Hepatocyte (in vitro differentiated cells): Measurements from ENCODE around the gene TBCD.

Source experiments
- CTCF ChIP-seq: fragments of 200-600 bp; sonication (generic); IDR thresholded peaks from 2 replicates; pipeline ENCODE4 v1.5.1; 2016; ENCODE audit warnings: antibody characterized with exemption, mild to moderate bottlenecking; ENCODE audit not compliant: poor library complexity
- EZH2 ChIP-seq: fragments of 200-600 bp; sonication (generic); IDR thresholded peaks from 2 replicates; pipeline ENCODE4 v1.6.1; 2016; ENCODE audit warnings: antibody characterized with exemption, mild to moderate bottlenecking, borderline replicate concordance
- EZH2phosphoT487 ChIP-seq: fragments of 200-600 bp; sonication (generic); IDR thresholded peaks from one replicate; pipeline ENCODE4 v1.6.1; 2018; ENCODE audit warnings: antibody characterized with exemption, mild to moderate bottlenecking, low read depth, moderate library complexity; ENCODE audit not compliant: unreplicated experiment, severe bottlenecking

DNA sequence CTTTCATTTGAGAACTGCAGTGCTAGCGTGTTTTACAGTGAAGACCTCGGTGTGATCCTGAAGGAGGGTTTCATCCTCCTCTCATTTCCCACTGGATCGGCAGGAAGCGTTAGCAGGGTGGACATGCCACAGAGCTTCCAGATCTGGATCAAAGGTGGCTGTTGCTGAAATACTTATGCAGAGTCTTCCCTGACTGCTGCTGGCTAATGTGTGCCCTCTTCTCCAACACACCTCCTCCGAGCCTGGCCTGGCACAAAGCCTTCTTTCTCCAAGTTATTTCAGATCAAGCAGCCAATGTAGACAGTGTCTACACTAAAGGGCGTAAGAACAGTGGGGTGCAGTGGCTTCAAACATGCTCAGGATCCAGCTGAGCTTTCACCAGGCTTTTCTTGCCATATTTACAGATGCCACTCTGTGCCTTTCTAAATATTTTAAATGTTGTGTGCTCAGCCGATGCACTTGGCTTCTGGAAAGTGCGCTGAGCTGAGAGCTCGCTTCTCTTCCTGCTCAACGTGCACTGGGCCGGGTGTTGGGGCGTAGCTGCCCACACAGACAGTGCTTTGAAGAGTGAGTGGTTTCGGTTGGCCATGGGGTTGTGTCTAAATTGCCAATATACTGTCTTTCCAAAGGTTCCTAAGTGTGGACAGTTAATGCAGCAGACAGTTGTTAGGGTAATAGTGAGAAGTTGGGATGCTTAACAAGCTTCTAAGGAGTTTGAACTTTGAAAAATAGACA, 85.9 kb downstream of the TBCD start:
- TF ChIP-seq EZH2phosphoT487 (no peak), CTCF (no peak), EZH2 (no peak)
